COR-L47 (cell line): Measurements from ENCODE around the gene CFAP70.
"Not testable (repeated sequence)": the region's sequence is repeated elsewhere in the genome, so short reads cannot be mapped to it uniquely, and the experiment has no call there.

Experiments
- DNase-seq: peaks from one replicate; lab custom pipeline; 2025; lab: John Stamatoyannopoulos, UW

Gene CFAP70

GRCh38 chr10:73339436-73339835 is 19.2 kb downstream of the CFAP70 start:
- no peak for DNase-seq

GRCh38 chr10:73338801-73339368 is 19.8 kb downstream of the CFAP70 start:
- no peak for DNase-seq

GRCh38 chr10:73333202-73333601 is 25.5 kb downstream of the CFAP70 start:
- DNase-seq: no peak

GRCh38 chr10:73332379-73332778 is 26.3 kb downstream of the CFAP70 start:
- DNase-seq: no peak

GRCh38 chr10:73328523-73328922 is 30.1 kb downstream of the CFAP70 start:
- not testable (repeated sequence) for DNase-seq

- not testable (repeated sequence) for DNase-seq
These were observed 33.4 kb downstream of the CFAP70 start for GRCh38 chr10:73325290-73325689.

GRCh38 chr10:73323582-73323981 is 35.1 kb downstream of the CFAP70 start:
- not testable (repeated sequence) for DNase-seq

- DNase-seq: no peak
These were observed 48.2 kb downstream of the CFAP70 start for GRCh38 chr10:73310475-73310874.

- no peak for DNase-seq
These were observed 51.4 kb downstream of the CFAP70 start for GRCh38 chr10:73307203-73307800.

GRCh38 chr10:73306171-73306708 is 52.4 kb downstream of the CFAP70 start:
- no peak for DNase-seq

GRCh38 chr10:73296946-73297345 is 61.7 kb downstream of the CFAP70 start:
- DNase-seq: no peak

GRCh38 chr10:73293461-73293860 is 65.2 kb downstream of the CFAP70 start:
- no peak for DNase-seq

GRCh38 chr10:73289958-73290357 is 68.7 kb downstream of the CFAP70 start:
- no peak for DNase-seq

- DNase-seq: no peak
These were observed 71.2 kb downstream of the CFAP70 start for GRCh38 chr10:73287441-73287840.

GRCh38 chr10:73281097-73281496 is 77.6 kb downstream of the CFAP70 start:
- DNase-seq: no peak

- DNase-seq: no peak
These were observed 94.2 kb downstream of the CFAP70 start for GRCh38 chr10:73264423-73264822.

- DNase-seq: no peak
These were observed 94.8 kb downstream of the CFAP70 start for GRCh38 chr10:73263693-73264347.

- DNase-seq: no peak
These were observed 95.6 kb downstream of the CFAP70 start for GRCh38 chr10:73262880-73263555.

GRCh38 chr10:73262105-73262730 is 96.4 kb downstream of the CFAP70 start:
- DNase-seq: no peak

- DNase-seq: no peak
These were observed 97.2 kb downstream of the CFAP70 start for GRCh38 chr10:73261362-73261995.

- DNase-seq: not testable (repeated sequence)
These were observed 100.1 kb downstream of the CFAP70 start for GRCh38 chr10:73258612-73259011.

- no peak for DNase-seq
These were observed 105.5 kb downstream of the CFAP70 start for GRCh38 chr10:73253225-73253555.
